HG03342 (cell line): ENCODE data around the gene IKZF1.

ENCODE experiments used
- ATAC-seq: cut with Tn5 transposase; IDR thresholded peaks from one replicate; pipeline ENCODE4 v1.9.1; 2021; ENCODE audit warnings: mild to moderate bottlenecking, moderate library complexity; ENCODE audit not compliant: unreplicated experiment

Gene IKZF1

GRCh38 chr7:50304129-50304910 is at the start of gene IKZF1:
Gene IKZF1, plus strand, starts transcription at chr7:50304716. Its CDS starts 14,346 bp downstream, at chr7:50319062.
- no peak for ATAC-seq

GRCh38 chr7:50261593-50261992 is 42.9 kb upstream of the IKZF1 start:
- ATAC-seq = no peak

- ATAC-seq = no peak
Measured at GRCh38 chr7:50262446-50262845, 42.1 kb upstream of the IKZF1 start.

- ATAC-seq = peak; percentile 70
Measured at GRCh38 chr7:50262916-50263690, 41.4 kb upstream of the IKZF1 start.

- no peak for ATAC-seq
Measured at GRCh38 chr7:50264908-50265307, 39.6 kb upstream of the IKZF1 start.

GRCh38 chr7:50265968-50266634 is 38.4 kb upstream of the IKZF1 start:
- ATAC-seq = no peak

- peak; percentile 45 for ATAC-seq
Measured at GRCh38 chr7:50266635-50267386, 37.7 kb upstream of the IKZF1 start.

- ATAC-seq = no peak
Measured at GRCh38 chr7:50267525-50268041, 36.9 kb upstream of the IKZF1 start.

- no peak for ATAC-seq
Measured at GRCh38 chr7:50268223-50268622, 36.3 kb upstream of the IKZF1 start.

- no peak for ATAC-seq
Measured at GRCh38 chr7:50268990-50269389, 35.5 kb upstream of the IKZF1 start.

GRCh38 chr7:50270531-50271018 is 33.9 kb upstream of the IKZF1 start:
- ATAC-seq = no peak

GRCh38 chr7:50272808-50273207 is 31.7 kb upstream of the IKZF1 start:
- ATAC-seq = no peak

- ATAC-seq = no peak
Measured at GRCh38 chr7:50273301-50273700, 31.2 kb upstream of the IKZF1 start.

GRCh38 chr7:50273870-50274269 is 30.6 kb upstream of the IKZF1 start:
- ATAC-seq = no peak

- no peak for ATAC-seq
Measured at GRCh38 chr7:50274361-50274760, 30.2 kb upstream of the IKZF1 start.

GRCh38 chr7:50275430-50275829 is 29.1 kb upstream of the IKZF1 start:
- ATAC-seq = no peak

GRCh38 chr7:50276483-50276882 is 28.0 kb upstream of the IKZF1 start:
- ATAC-seq = no peak

- no peak for ATAC-seq
Measured at GRCh38 chr7:50278120-50278519, 26.4 kb upstream of the IKZF1 start.

GRCh38 chr7:50281680-50282445 is 22.7 kb upstream of the IKZF1 start:
- ATAC-seq = peak; percentile 97
